PFSK-1 (cell line): ENCODE data around the gene TMEM175.

ENCODE experiments used
- FOXP2 ChIP-seq: optimal IDR thresholded peaks from 2 replicates; pipeline ENCODE3; 2011; ENCODE audit warnings: borderline replicate concordance, control low read depth, inconsistent platforms; ENCODE audit not compliant: insufficient read depth; ENCODE audit errors: extremely low read length, extremely low read depth
- POLR2AphosphoS5 ChIP-seq: IDR thresholded peaks from 2 replicates; pipeline ENCODE4 v1.6.1; 2012; ENCODE audit warnings: low read depth, mild to moderate bottlenecking, control low read depth, low read length, moderate library complexity
- REST ChIP-seq, 2 experiments: IDR thresholded peaks; 2 replicates each; pipeline versions ENCODE4 v1.6.1 to v1.8.0; 2011 to 2012; ENCODE audit warnings: low read depth in 2 of 2, low read length in 2 of 2, control low read depth in 1 of 2, inconsistent platforms in 1 of 2, mild to moderate bottlenecking in 1 of 2, moderate library complexity in 1 of 2; ENCODE audit not compliant: insufficient read depth in 1 of 2
- SIN3A ChIP-seq: IDR thresholded peaks from 2 replicates; pipeline ENCODE4 v1.6.1; 2012; ENCODE audit warnings: mild to moderate bottlenecking, low read length, moderate library complexity, borderline replicate concordance; ENCODE audit not compliant: insufficient read depth
- TAF1 ChIP-seq: IDR thresholded peaks from 2 replicates; pipeline ENCODE4 v1.6.1; 2012; ENCODE audit warnings: low read length, control low read depth, borderline replicate concordance; ENCODE audit not compliant: insufficient read depth

TMEM175 gene

GRCh38 chr4:924107-925096 lies 7.9 kb upstream of the TMEM175 start:
- TF ChIP-seq REST (IDR thresholded peaks at IDR 0.05; ENCODE audit: insufficient read depth in 1 of 2, low read depth in 2 of 2, low read length in 2 of 2), result no peak
- no peak for TF ChIP-seq FOXP2
- TF ChIP-seq TAF1, result no peak
- no peak for TF ChIP-seq SIN3A
- TF ChIP-seq POLR2AphosphoS5, result no peak

GRCh38 chr4:925171-925570 lies 7.1 kb upstream of the TMEM175 start:
- TF ChIP-seq POLR2AphosphoS5 (no peak), REST (IDR thresholded peaks at IDR 0.05; ENCODE audit: insufficient read depth in 1 of 2, low read depth in 2 of 2, low read length in 2 of 2) (no peak), FOXP2 (no peak), TAF1 (no peak), SIN3A (no peak)

GRCh38 chr4:925771-926500 lies 6.3 kb upstream of the TMEM175 start:
- TF ChIP-seq TAF1 (no peak), REST (IDR thresholded peaks at IDR 0.05; ENCODE audit: insufficient read depth in 1 of 2, low read depth in 2 of 2, low read length in 2 of 2) (no peak), FOXP2 (no peak), POLR2AphosphoS5 (no peak), SIN3A (no peak)

GRCh38 chr4:926538-926937 lies 5.7 kb upstream of the TMEM175 start:
- TF ChIP-seq SIN3A (no peak), POLR2AphosphoS5 (no peak), TAF1 (no peak), FOXP2 (no peak), REST (IDR thresholded peaks at IDR 0.05; ENCODE audit: insufficient read depth in 1 of 2, low read depth in 2 of 2, low read length in 2 of 2) (no peak)
